A673 (cell line): Measurements from ENCODE around the gene DHRS9. TPM values are rescaled to one million over a fixed set of nuclear protein-coding genes. Genes with fewer than 3 reads are reported as not detected.

ENCODE experiments used
- BruUV-seq: library from RNA; stranded (reverse); fragments of 400-500 nt; replicated peaks from 2 replicates; lab custom pipeline; 2021; lab: Mats Ljungman, UMichigan
- CTCF ChIA-PET: fragments of 300-600 bp; sonication (Branson Sonifier 250); formaldehyde crosslinking; loops from one replicate; lab custom pipeline; 2022; ENCODE audit warnings: antibody characterized with exemption; lab: Charles Lee
- POLR2A ChIA-PET: fragments of 300-600 bp; sonication (Branson Sonifier 250); formaldehyde crosslinking; loops from one replicate; lab custom pipeline; 2022; ENCODE audit warnings: antibody characterized with exemption; ENCODE audit not compliant: low non-redundant PET; lab: Charles Lee
- DNase-seq: peaks from one replicate; pipeline ENCODE4 v3.0.0-alpha.2; 2015; ENCODE audit warnings: low spot score
- H3K27ac ChIP-seq: fragments of 200-600 bp; sonication (generic); 2 replicates; pipeline ENCODE4 v1.5.1; 2016; ENCODE audit warnings: mixed run types, low read depth, mild to moderate bottlenecking, mixed read lengths, antibody characterized with exemption, low read length; ENCODE audit not compliant: poor library complexity, severe bottlenecking
- H3K27me3 ChIP-seq: fragments of 200-600 bp; sonication (generic); replicated peaks from 2 replicates; pipeline ENCODE4 v1.6.1; 2017; ENCODE audit warnings: mixed run types, low read depth, mild to moderate bottlenecking, mixed read lengths, antibody characterized with exemption, low read length; ENCODE audit not compliant: insufficient read depth, poor library complexity
- H3K36me3 ChIP-seq: fragments of 200-600 bp; sonication (generic); 2 replicates; pipeline ENCODE4 v1.6.1; 2016; ENCODE audit warnings: mixed run types, mild to moderate bottlenecking, mixed read lengths, antibody characterized with exemption, low read length; ENCODE audit not compliant: insufficient read depth, poor library complexity, severe bottlenecking
- H3K4me1 ChIP-seq: fragments of 200-600 bp; sonication (generic); 2 replicates; pipeline ENCODE4 v1.6.1; 2017; ENCODE audit warnings: mixed run types, mild to moderate bottlenecking, mixed read lengths, antibody characterized with exemption, low read length; ENCODE audit not compliant: insufficient read depth, poor library complexity, severe bottlenecking
- H3K4me3 ChIP-seq: fragments of 200-600 bp; sonication (generic); 2 replicates; pipeline ENCODE4 v1.5.1; 2016; ENCODE audit warnings: low read depth, mixed run types, mild to moderate bottlenecking, mixed read lengths, low read length; ENCODE audit not compliant: poor library complexity, severe bottlenecking
- H3K9me3 ChIP-seq: fragments of 200-600 bp; sonication (generic); 2 replicates; pipeline ENCODE4 v1.6.1; 2016; ENCODE audit warnings: mixed run types, low read depth, mild to moderate bottlenecking, mixed read lengths, antibody characterized with exemption, low read length; ENCODE audit not compliant: poor library complexity, severe bottlenecking
- CTCF ChIP-seq: fragments of 300-800, 200-600 bp; sonication (generic); conservative IDR thresholded peaks from 2 replicates; pipeline ENCODE4 v1.5.1; 2017; ENCODE audit warnings: low read depth, mild to moderate bottlenecking, antibody characterized with exemption, low read length, moderate library complexity, mixed read lengths
- EZH2 ChIP-seq: fragments of 200-600 bp; sonication (generic); IDR thresholded peaks from 2 replicates; pipeline ENCODE4 v1.6.1; 2017; ENCODE audit warnings: borderline replicate concordance, low read depth, mild to moderate bottlenecking, mixed read lengths, antibody characterized with exemption, low read length; ENCODE audit not compliant: poor library complexity, severe bottlenecking
- intact Hi-C: fragments of 100-400 bp; cut with micrococcal nuclease; formaldehyde crosslinking; loops from one replicate; pipeline ENCODE4 v1.10.0; 2022; ENCODE audit not compliant: unreplicated experiment
- total RNA-seq: library from RNA; stranded (reverse); gene quantifications from 2 replicates; pipeline ENCODE4 v1.2.3, GENCODE V29; 2021

The DHRS9 gene
- total RNA-seq, 1 experiment from 2014 or later = not detected

GRCh38 chr2:169136885-169137534 lies 67.6 kb downstream of the DHRS9 start:
- H3K27me3 ChIP-seq = no peaks in the 10 kb centered on the region
- TF ChIP-seq EZH2 (no peak), CTCF (no peak)
- H3K36me3 ChIP-seq = no peaks in the 10 kb centered on the region
- CTCF ChIA-PET = no interaction called here
- POLR2A ChIA-PET = no interaction called here
- H3K4me1 ChIP-seq = no peaks in the 10 kb centered on the region
- no TSS peak for BruUV-seq
- intact Hi-C loops = no loop called here
- H3K4me3 ChIP-seq = no peak overlapping the region
- no peak overlapping the region for H3K27ac ChIP-seq
- no peak for DNase-seq
- H3K9me3 ChIP-seq = no peaks in the 10 kb centered on the region

- no peak for DNase-seq
- no peak overlapping the region for H3K4me3 ChIP-seq
- BruUV-seq = no TSS peak
- ChIA-PET CTCF (no interaction called here), POLR2A (no interaction called here)
- no peak for TF ChIP-seq CTCF
- no peak for TF ChIP-seq EZH2
- no peak overlapping the region for H3K27ac ChIP-seq
- H3K9me3 ChIP-seq = no peaks in the 10 kb centered on the region
- H3K4me1 ChIP-seq = no peaks in the 10 kb centered on the region
- intact Hi-C loops = no loop called here
- no peaks in the 10 kb centered on the region for H3K27me3 ChIP-seq
- no peaks in the 10 kb centered on the region for H3K36me3 ChIP-seq
Measured at GRCh38 chr2:169137924-169138323, 68.6 kb downstream of the DHRS9 start.

- H3K4me1 ChIP-seq = no peaks in the 10 kb centered on the region
- H3K9me3 ChIP-seq = no peaks in the 10 kb centered on the region
- no peak overlapping the region for H3K4me3 ChIP-seq
- ChIA-PET POLR2A (no interaction called here), CTCF (no interaction called here)
- no peak overlapping the region for H3K27ac ChIP-seq
- TF ChIP-seq EZH2 (no peak), CTCF (no peak)
- no TSS peak for BruUV-seq
- DNase-seq = no peak
- H3K36me3 ChIP-seq = no peaks in the 10 kb centered on the region
- intact Hi-C loops = no loop called here
- H3K27me3 ChIP-seq = no peaks in the 10 kb centered on the region
Measured at GRCh38 chr2:169139145-169139544, 69.8 kb downstream of the DHRS9 start.
